Tibial artery (tissue), 4 donors: ENCODE results near the gene MMEL1.
"Not testable (repeated sequence)": the region's sequence is repeated elsewhere in the genome, so short reads cannot be mapped to it uniquely, and the experiment has no call there.

Experiments used
- DNase-seq, 2 donors: peaks; one replicate each; pipeline ENCODE4 v3.0.0-alpha.2; 2019
- H3K27ac ChIP-seq, 2 donors: fragments of 200-600 bp; sonication (generic) in 1 of 2; 1 replicate in 1 of 2; 2 replicates in 1 of 2; pipeline ENCODE4 v1.5.1; 2018 to 2019; ENCODE audit warnings: mild to moderate bottlenecking in 1 of 2
- H3K27me3 ChIP-seq, 2 donors: fragments of 200-600 bp; sonication (generic) in 1 of 2; one replicate each; pipeline versions ENCODE4 v1.5.1 to v1.6.0; 2016 to 2019
- H3K36me3 ChIP-seq, 3 donors: fragments of 200-600 bp; sonication (generic) in 2 of 3; one replicate each; pipeline ENCODE4 v1.5.1; 2016 to 2019; ENCODE audit warnings: mild to moderate bottlenecking in 2 of 3
- H3K4me1 ChIP-seq, 4 donors: fragments of 200-600 bp; sonication (generic) in 2 of 4; 1 replicate in 3 of 4; 2 replicates in 1 of 4; pipeline ENCODE4 v1.5.1; 2016 to 2019
- H3K4me3 ChIP-seq, 2 donors: fragments of 200-600 bp; sonication (generic) in 1 of 2; 1 replicate in 1 of 2; 2 replicates in 1 of 2; pipeline ENCODE4 v1.5.1; 2018 to 2019; ENCODE audit warnings: mild to moderate bottlenecking in 2 of 2
- H3K9me3 ChIP-seq, 3 donors: fragments of 200-600 bp; sonication (generic) in 1 of 3; one replicate each; pipeline ENCODE4 v1.5.1; 2016 to 2019
- CTCF ChIP-seq, 2 experiments: fragments of 200-600 bp in 1 of 2; fragments of 450-650 bp in 1 of 2; IDR thresholded peaks; one replicate each; pipeline ENCODE4 v1.5.1; 2017 to 2019; ENCODE audit warnings: antibody characterized with exemption in 2 of 2, mild to moderate bottlenecking in 1 of 2, moderate library complexity in 1 of 2
- intact Hi-C: fragments of 100-400 bp; cut with DNase I; formaldehyde crosslinking; loops from one replicate; pipeline ENCODE4 v1.15.0; 2023; ENCODE audit warnings: low total_unique reads

Gene MMEL1

GRCh38 chr1:2628191-2628932 is 4.5 kb downstream of the MMEL1 start:
- no peak overlapping the region for H3K4me3 ChIP-seq
- intact Hi-C loops = no loop called here
- peaks cover 0 to 78% of the 10 kb centered on the region in 2 donors for H3K27me3 ChIP-seq
- peak in 1 of 2 donors; percentile 60 for DNase-seq
- no peaks in the 10 kb centered on the region for H3K9me3 ChIP-seq
- no peak for TF ChIP-seq CTCF (IDR thresholded peaks at IDR 0.05)
- H3K27ac ChIP-seq = no peak overlapping the region
- H3K4me1 ChIP-seq = peaks cover 0 to 14% (median 3%) of the 10 kb centered on the region in 4 donors
- no peaks in the 10 kb centered on the region for H3K36me3 ChIP-seq

GRCh38 chr1:2627746-2628145 is 5.1 kb downstream of the MMEL1 start:
- Histone ChIP-seq H3K9me3 (no peaks in the 10 kb centered on the region), H3K27me3 (peaks cover 0 to 72% of the 10 kb centered on the region in 2 donors), H3K4me1 (peaks cover 0 to 14% (median 3%) of the 10 kb centered on the region in 4 donors), H3K36me3 (no peaks in the 10 kb centered on the region), H3K4me3 (no peak overlapping the region), H3K27ac (no peak overlapping the region)
- no peak for DNase-seq
- no peak for TF ChIP-seq CTCF (IDR thresholded peaks at IDR 0.05)
- intact Hi-C loops = no loop called here

GRCh38 chr1:2625748-2626147 is 7.1 kb downstream of the MMEL1 start:
- Histone ChIP-seq H3K27me3 (peaks cover 0 to 62% of the 10 kb centered on the region in 2 donors), H3K4me1 (peaks cover 0 to 14% (median 3%) of the 10 kb centered on the region in 4 donors)
- H3K4me3 ChIP-seq, DNase-seq, H3K36me3 ChIP-seq, intact Hi-C loops, H3K9me3 ChIP-seq, H3K27ac ChIP-seq: not testable (repeated sequence)

- Histone ChIP-seq H3K27ac (no peak overlapping the region), H3K36me3 (no peaks in the 10 kb centered on the region), H3K4me3 (no peak overlapping the region), H3K4me1 (peaks cover 0 to 14% (median 3%) of the 10 kb centered on the region in 4 donors), H3K27me3 (peaks cover 0 to 63% of the 10 kb centered on the region in 2 donors), H3K9me3 (no peaks in the 10 kb centered on the region)
- intact Hi-C loops = no loop called here
- DNase-seq = no peak
- TF ChIP-seq CTCF (IDR thresholded peaks at IDR 0.05) = no peak
These were observed 7.5 kb downstream of the MMEL1 start for GRCh38 chr1:2625311-2625710.

GRCh38 chr1:2624735-2625300 is 8.0 kb downstream of the MMEL1 start:
- TF ChIP-seq CTCF (IDR thresholded peaks at IDR 0.05) = no peak
- Histone ChIP-seq H3K9me3 (peaks cover 0 to 2% (median 0%) of the 10 kb centered on the region in 3 donors), H3K27ac (no peak overlapping the region), H3K4me3 (no peak overlapping the region), H3K36me3 (no peaks in the 10 kb centered on the region), H3K4me1 (peaks cover 0 to 14% (median 3%) of the 10 kb centered on the region in 4 donors), H3K27me3 (peaks cover 0 to 59% of the 10 kb centered on the region in 2 donors)
- DNase-seq = no peak
- intact Hi-C loops = no loop called here
